Skeletal muscle satellite cell (primary cell): Measurements from ENCODE around the gene BPIFB2.
"Not testable (repeated sequence)": the region's sequence is repeated elsewhere in the genome, so short reads cannot be mapped to it uniquely, and the experiment has no call there.

Source experiments
- H3K27me3 ChIP-seq: 2 replicates; pipeline ENCODE4 v1.7.0; 2013; ENCODE audit warnings: low read length; ENCODE audit not compliant: control insufficient read depth, insufficient read depth
- H3K36me3 ChIP-seq: 2 replicates; pipeline ENCODE4 v1.7.0; 2013; ENCODE audit warnings: mild to moderate bottlenecking, control low read depth, low read length; ENCODE audit not compliant: insufficient read depth
- H3K4me1 ChIP-seq: 2 replicates; pipeline ENCODE4 v1.7.0; 2013; ENCODE audit warnings: low read length; ENCODE audit not compliant: control insufficient read depth, insufficient read depth
- H3K4me2 ChIP-seq: 2 replicates; pipeline ENCODE4 v1.7.0; 2013; ENCODE audit warnings: mild to moderate bottlenecking, low read length
- H3K4me3 ChIP-seq: 2 replicates; pipeline ENCODE4 v1.7.0; 2013; ENCODE audit warnings: low read length
- H3K9ac ChIP-seq: 2 replicates; pipeline ENCODE4 v1.7.0; 2013; ENCODE audit warnings: mild to moderate bottlenecking, low read depth, low read length, moderate library complexity
- H3K9me3 ChIP-seq: replicated peaks from 2 replicates; pipeline ENCODE4 v1.7.0; 2013; ENCODE audit warnings: mild to moderate bottlenecking, control low read depth, low read length

BPIFB2 gene

DNA sequence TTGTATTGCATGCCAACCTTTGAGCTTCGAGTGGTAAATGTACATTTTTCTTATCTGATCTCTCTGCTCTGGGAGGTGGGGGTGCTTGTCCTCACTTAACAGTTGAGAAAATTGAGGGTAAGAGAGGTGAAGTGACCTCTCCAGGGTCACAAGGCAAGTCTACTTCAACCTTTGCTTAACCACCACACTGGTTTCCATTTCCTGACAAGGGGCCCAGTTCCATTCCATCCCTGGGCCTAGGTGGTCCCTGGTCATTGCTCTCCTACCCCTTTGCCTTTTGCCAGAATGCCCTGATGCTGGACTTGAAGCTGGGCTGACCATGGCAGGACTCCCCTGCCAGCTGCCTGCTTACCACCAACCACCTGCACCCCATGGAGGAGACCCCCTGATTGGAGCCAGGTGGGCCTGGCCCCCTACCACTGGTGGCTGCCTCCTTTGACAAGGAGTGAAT, 36.3 kb downstream of the BPIFB2 start:
- Histone ChIP-seq H3K9me3 (no peaks in the 10 kb centered on the region), H3K4me2 (no peak overlapping the region), H3K9ac (no peak overlapping the region), H3K27me3 (peaks cover 5% of the 10 kb centered on the region), H3K36me3 (no peaks in the 10 kb centered on the region), H3K4me3 (no peak overlapping the region), H3K4me1 (no peaks in the 10 kb centered on the region)

- not testable (repeated sequence) for H3K27me3 ChIP-seq, H3K9ac ChIP-seq, H3K9me3 ChIP-seq, H3K4me1 ChIP-seq, H3K36me3 ChIP-seq, H3K4me3 ChIP-seq, H3K4me2 ChIP-seq
Measured at GRCh38 chr20:33045129-33045721, 37.7 kb downstream of the BPIFB2 start.

GRCh38 chr20:33046412-33046811, 38.9 kb downstream of the BPIFB2 start:
- H3K4me3 ChIP-seq: no peak overlapping the region
- no peaks in the 10 kb centered on the region for H3K36me3 ChIP-seq
- H3K9me3 ChIP-seq: no peaks in the 10 kb centered on the region
- H3K9ac ChIP-seq: no peak overlapping the region
- H3K4me1 ChIP-seq: no peaks in the 10 kb centered on the region
- H3K4me2 ChIP-seq: no peak overlapping the region
- H3K27me3 ChIP-seq: peaks cover 3% of the 10 kb centered on the region

- no peak overlapping the region for H3K4me2 ChIP-seq
- H3K4me3 ChIP-seq: no peak overlapping the region
- no peak overlapping the region for H3K9ac ChIP-seq
- no peaks in the 10 kb centered on the region for H3K36me3 ChIP-seq
- peaks cover 20% of the 10 kb centered on the region for H3K27me3 ChIP-seq
- no peaks in the 10 kb centered on the region for H3K4me1 ChIP-seq
- H3K9me3 ChIP-seq: no peaks in the 10 kb centered on the region
Measured at GRCh38 chr20:33051333-33051732, 43.8 kb downstream of the BPIFB2 start.

GRCh38 chr20:33053291-33054106, 46.0 kb downstream of the BPIFB2 start, which contains the start of gene BPIFB3:
Gene BPIFB3 (plus strand): TSS chr20:33053903. CDS start chr20:33055436, 1,533 bp downstream.
- no peaks in the 10 kb centered on the region for H3K36me3 ChIP-seq
- no peaks in the 10 kb centered on the region for H3K9me3 ChIP-seq
- no peak within 1 kb of the TSS for H3K4me2 ChIP-seq
- H3K4me3 ChIP-seq: no peak within 1 kb of the TSS
- peaks cover 23% of the 10 kb centered on the region for H3K27me3 ChIP-seq
- H3K9ac ChIP-seq: no peak within 1 kb of the TSS
- H3K4me1 ChIP-seq: no peaks in the 10 kb centered on the region

DNA sequence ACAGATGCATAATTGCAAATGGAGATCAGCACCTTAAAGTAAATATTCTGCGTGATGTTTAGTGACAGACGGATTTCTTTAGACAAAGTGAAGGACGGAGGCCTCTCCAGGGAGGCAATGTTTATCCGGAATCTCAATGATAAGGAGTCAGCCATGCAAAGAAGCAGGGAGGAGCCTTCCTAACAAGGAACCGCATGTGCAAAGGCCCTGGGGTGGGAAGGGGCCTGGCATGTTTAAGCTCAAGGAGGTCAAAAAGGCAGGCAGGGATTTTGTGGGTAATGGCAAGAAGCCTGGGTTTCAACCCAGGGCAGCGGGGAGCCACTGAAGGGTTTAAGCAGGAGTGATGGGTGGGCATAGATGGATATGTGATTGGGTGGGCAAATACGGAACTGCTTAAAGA, 46.9 kb downstream of the BPIFB2 start:
- Histone ChIP-seq H3K36me3 (no peaks in the 10 kb centered on the region), H3K4me3 (no peak overlapping the region), H3K4me2 (no peak overlapping the region), H3K9ac (no peak overlapping the region), H3K4me1 (no peaks in the 10 kb centered on the region), H3K9me3 (no peaks in the 10 kb centered on the region), H3K27me3 (peaks cover 23% of the 10 kb centered on the region)

GRCh38 chr20:33054791-33055190, 47.3 kb downstream of the BPIFB2 start:
- H3K4me1 ChIP-seq: no peaks in the 10 kb centered on the region
- H3K4me3 ChIP-seq: no peak overlapping the region
- H3K9me3 ChIP-seq: no peaks in the 10 kb centered on the region
- no peak overlapping the region for H3K9ac ChIP-seq
- no peak overlapping the region for H3K4me2 ChIP-seq
- H3K36me3 ChIP-seq: no peaks in the 10 kb centered on the region
- H3K27me3 ChIP-seq: peaks cover 23% of the 10 kb centered on the region

- no peak overlapping the region for H3K4me3 ChIP-seq
- H3K9me3 ChIP-seq: no peaks in the 10 kb centered on the region
- H3K36me3 ChIP-seq: no peaks in the 10 kb centered on the region
- no peak overlapping the region for H3K9ac ChIP-seq
- H3K4me1 ChIP-seq: no peaks in the 10 kb centered on the region
- peaks cover 27% of the 10 kb centered on the region for H3K27me3 ChIP-seq
- no peak overlapping the region for H3K4me2 ChIP-seq
Measured at GRCh38 chr20:33059136-33059535, 51.6 kb downstream of the BPIFB2 start.

- Histone ChIP-seq H3K9me3 (no peaks in the 10 kb centered on the region), H3K36me3 (no peaks in the 10 kb centered on the region), H3K27me3 (peaks cover 24% of the 10 kb centered on the region), H3K9ac (no peak overlapping the region), H3K4me2 (no peak overlapping the region), H3K4me1 (no peaks in the 10 kb centered on the region), H3K4me3 (no peak overlapping the region)
Measured at GRCh38 chr20:33059741-33060390, 52.4 kb downstream of the BPIFB2 start.

DNA sequence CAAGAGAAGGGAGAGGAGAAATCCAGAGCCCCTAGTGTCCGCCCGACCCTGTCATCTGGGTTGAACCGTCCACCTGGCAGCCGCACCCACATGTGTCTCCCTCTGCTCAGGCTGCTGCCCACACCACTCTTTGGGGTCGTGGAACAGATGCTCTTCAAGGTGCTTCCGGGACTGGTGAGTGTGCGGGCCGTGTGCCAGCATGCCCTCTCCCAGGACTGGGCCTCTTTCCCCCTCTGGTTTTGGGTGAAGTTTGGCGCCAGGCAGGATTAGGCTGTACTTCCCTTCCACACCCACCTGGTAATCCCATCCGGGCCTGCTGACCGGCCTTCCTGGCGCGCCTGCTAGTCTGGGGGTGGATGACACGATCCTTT, 54.1 kb downstream of the BPIFB2 start:
- H3K4me1 ChIP-seq: no peaks in the 10 kb centered on the region

GRCh38 chr20:33062105-33062824, 54.8 kb downstream of the BPIFB2 start:
- Histone ChIP-seq H3K27me3 (peaks cover 18% of the 10 kb centered on the region), H3K36me3 (no peaks in the 10 kb centered on the region), H3K4me3 (no peak overlapping the region), H3K9me3 (no peaks in the 10 kb centered on the region), H3K4me2 (no peak overlapping the region), H3K9ac (no peak overlapping the region), H3K4me1 (no peaks in the 10 kb centered on the region)

More for the DNA sequence above, 54.1 kb downstream of the BPIFB2 start:
- Histone ChIP-seq H3K36me3 (no peaks in the 10 kb centered on the region), H3K27me3 (peaks cover 17% of the 10 kb centered on the region), H3K9me3 (no peaks in the 10 kb centered on the region), H3K9ac (no peak overlapping the region), H3K4me3 (no peak overlapping the region), H3K4me2 (no peak overlapping the region)
